Epithelial cell of proximal tubule (primary cell): Measurements from ENCODE around the gene MPPED1. TPM values are rescaled to one million over a fixed set of nuclear protein-coding genes. Genes with fewer than 3 reads are reported as not detected.

Experiments used
- DNase-seq: peaks from one replicate; pipeline ENCODE4 v3.0.0-alpha.2; 2011; ENCODE audit warnings: low read depth
- H3K4me3 ChIP-seq: 2 replicates; pipeline ENCODE4 v1.5.1; 2011; ENCODE audit warnings: low read depth, mild to moderate bottlenecking, low read length
- CTCF ChIP-seq: conservative IDR thresholded peaks from 2 replicates; pipeline ENCODE4 v1.5.1; 2012; ENCODE audit warnings: low read depth, mild to moderate bottlenecking, low read length
- total RNA-seq: library from RNA; depleted of rRNA; stranded (reverse); fragments of >200 nt; gene quantifications from 2 replicates; pipeline ENCODE4 v1.2.3, GENCODE V29; 2015

The MPPED1 gene
- total RNA-seq, 1 donor from 2014 or later = not detected

- TF ChIP-seq CTCF = no peak
- H3K4me3 ChIP-seq = no peak overlapping the region
- DNase-seq = no peak
Measured at GRCh38 chr22:43425976-43426785, 14.4 kb downstream of the MPPED1 start.

- no peak overlapping the region for H3K4me3 ChIP-seq
- no peak for TF ChIP-seq CTCF
- DNase-seq = no peak
Measured at GRCh38 chr22:43426816-43427215, 15.0 kb downstream of the MPPED1 start.

- H3K4me3 ChIP-seq = no peak overlapping the region
- DNase-seq = no peak
- TF ChIP-seq CTCF = no peak
Measured at GRCh38 chr22:43427296-43428004, 15.6 kb downstream of the MPPED1 start.

- no peak for DNase-seq
- no peak overlapping the region for H3K4me3 ChIP-seq
- TF ChIP-seq CTCF = no peak
Measured at GRCh38 chr22:43428005-43428485, 16.2 kb downstream of the MPPED1 start.

GRCh38 chr22:43428521-43428920, 16.7 kb downstream of the MPPED1 start:
- TF ChIP-seq CTCF = no peak
- no peak for DNase-seq
- H3K4me3 ChIP-seq = no peak overlapping the region

GRCh38 chr22:43429426-43429825, 17.6 kb downstream of the MPPED1 start:
- no peak for DNase-seq
- TF ChIP-seq CTCF = no peak
- no peak overlapping the region for H3K4me3 ChIP-seq
